Stimulated activated CD8-positive, alpha-beta memory T cell treated with anti-CD3 and anti-CD28 coated beads, Interleukin-7, amount 100 ng/mL, for 24 hours (primary cell): Measurements from ENCODE around the gene COL10A1.

Source experiments
- DNase-seq: peaks from one replicate; pipeline ENCODE4 v3.0.0-alpha.2; 2020; ENCODE audit warnings: low read depth

The COL10A1 gene

GRCh38 chr6:116126032-116126431 lies at the start of gene COL10A1:
Gene COL10A1, minus strand, starts transcription at chr6:116126132. Its CDS starts 640 bp downstream, at chr6:116125492.
- no peak for DNase-seq

DNA sequence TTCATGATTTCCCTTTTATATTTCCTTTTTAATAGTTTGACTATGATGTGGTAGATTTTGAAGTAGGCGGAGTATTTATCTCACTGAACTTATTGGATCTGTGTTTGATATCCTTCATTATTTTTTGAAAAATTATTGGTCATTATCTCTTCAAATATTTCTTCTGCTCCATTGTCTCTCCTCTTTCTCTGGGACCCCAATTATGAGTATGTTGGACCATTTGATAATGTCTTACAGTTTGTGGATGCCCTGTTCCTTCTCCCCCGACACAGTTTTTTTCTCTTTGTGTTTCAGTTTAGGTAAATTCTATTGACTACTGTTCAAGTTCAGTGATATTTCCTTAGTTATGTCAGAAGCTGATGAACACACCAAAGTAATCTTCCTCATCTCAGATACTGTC lies 49.4 kb upstream of the COL10A1 start:
- DNase-seq, result no peak

DNA sequence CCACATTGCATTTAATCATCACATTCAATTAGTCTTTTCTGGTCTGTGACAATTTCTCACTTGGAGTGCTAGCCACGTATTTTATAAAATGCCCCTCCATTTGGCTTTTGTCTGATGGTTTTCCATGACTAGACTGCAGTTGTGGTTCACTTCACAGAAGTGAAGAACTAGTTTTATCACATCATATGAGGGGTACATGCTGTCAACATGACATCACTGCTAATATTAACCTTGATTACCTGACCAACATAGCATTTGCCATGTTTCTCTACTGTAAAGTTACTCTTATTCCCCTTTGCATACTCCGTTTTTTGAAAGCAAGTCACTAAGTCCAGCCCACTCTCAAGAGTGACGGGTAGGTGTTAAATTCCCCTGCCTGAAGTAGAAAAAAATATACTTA lies 48.0 kb upstream of the COL10A1 start:
- DNase-seq, result no peak

GRCh38 chr6:116170358-116171057 lies 44.6 kb upstream of the COL10A1 start:
- no peak for DNase-seq

DNA sequence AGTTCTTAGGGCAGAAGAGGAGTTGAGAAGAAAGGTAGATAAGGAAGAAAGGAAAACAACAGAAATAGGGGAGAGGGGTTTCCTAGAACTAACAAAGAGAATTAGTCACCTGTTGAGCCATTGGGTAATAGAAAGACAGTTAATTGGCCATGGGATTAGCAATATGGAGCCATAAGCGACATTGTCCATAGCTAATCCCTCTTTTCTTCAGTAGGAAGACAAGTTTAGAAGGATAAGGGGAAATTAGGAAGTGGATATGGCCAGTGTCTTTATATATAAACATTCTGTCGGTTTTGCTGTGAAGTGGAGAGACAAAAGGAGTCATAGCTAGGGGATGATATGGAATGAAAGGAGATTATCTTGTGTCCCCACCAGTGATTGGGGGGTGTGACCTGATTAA lies 43.9 kb upstream of the COL10A1 start:
- no peak for DNase-seq

DNA sequence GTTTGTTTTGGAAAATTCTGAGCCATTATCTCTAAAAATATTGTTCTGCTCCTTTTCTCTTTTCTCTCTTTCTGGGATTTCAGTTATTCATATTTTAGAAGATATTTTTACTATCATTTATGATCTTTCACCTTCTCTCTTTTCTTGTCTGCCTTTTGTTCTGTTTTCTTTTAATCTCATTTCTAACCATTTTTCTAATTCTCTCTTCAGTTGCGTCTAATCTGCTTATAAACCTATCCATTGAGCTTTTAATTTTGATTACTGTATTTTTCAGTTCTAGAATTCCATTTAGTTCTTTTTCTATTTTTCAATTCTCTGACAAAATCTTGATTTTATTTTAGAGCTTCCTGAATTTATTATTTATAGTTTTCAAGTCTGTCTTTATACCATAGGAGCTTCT lies 42.2 kb upstream of the COL10A1 start:
- no peak for DNase-seq

GRCh38 chr6:116166369-116166768 lies 40.4 kb upstream of the COL10A1 start:
- no peak for DNase-seq

GRCh38 chr6:116165596-116165995 lies 39.7 kb upstream of the COL10A1 start:
- no peak for DNase-seq

DNA sequence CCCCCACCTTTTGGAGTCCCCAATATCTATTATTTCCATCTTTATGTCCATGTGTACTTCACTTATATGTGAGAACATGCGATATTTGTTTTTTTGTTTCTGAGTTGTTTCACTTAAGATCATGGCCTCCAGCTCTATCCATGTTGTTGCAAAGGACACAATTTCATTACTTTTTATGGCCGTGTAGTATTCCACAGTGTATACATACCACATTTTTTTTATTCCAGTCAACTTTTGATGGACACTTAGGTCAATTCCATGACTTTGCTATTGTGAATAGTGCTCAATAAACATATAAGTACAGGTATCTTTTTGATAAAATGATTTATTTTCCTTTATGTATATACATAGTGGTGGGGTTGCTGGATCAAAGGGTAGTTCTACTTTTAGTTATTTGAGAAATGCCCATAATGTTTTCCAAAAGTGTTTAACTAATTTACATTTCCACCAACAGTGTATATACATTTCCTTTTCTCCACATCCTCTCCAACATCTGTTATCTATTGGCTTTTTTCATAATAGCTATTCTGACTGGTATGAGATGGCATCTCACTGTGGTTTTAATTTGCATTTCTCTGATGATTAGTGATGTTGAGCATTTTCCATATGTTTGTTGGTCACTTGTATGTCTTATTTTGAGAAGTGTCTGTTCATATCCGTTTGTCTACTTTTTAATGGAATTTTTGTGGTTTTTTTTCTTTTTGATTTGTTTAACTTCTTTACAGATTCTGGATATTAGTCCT lies 34.0 kb upstream of the COL10A1 start:
- DNase-seq, result no peak

- DNase-seq, result no peak
These were observed 32.7 kb upstream of the COL10A1 start for GRCh38 chr6:116158641-116159040.

DNA sequence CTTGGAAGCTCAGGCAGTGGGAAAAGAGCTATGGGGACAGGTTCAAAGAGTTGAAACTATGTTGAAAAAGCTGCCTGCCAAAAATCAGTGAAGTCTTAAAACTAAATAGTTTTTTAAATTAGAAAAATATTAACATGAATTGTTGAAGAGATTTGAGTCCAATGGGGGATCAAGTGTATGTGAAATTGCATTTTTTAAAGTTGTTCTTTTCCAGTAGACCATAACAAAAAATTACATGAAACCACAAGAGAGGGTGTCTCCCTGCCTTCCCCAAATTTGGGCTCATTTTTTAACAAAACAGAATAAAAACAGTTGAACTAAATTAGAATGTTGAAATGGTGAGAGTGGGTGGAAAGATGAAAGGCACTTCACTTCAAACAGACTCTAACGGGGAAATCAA lies 31.5 kb upstream of the COL10A1 start:
- DNase-seq, result no peak

GRCh38 chr6:116156405-116157326 lies 30.7 kb upstream of the COL10A1 start:
- no peak for DNase-seq

GRCh38 chr6:116154887-116155286 lies 29.0 kb upstream of the COL10A1 start:
- DNase-seq, result no peak

DNA sequence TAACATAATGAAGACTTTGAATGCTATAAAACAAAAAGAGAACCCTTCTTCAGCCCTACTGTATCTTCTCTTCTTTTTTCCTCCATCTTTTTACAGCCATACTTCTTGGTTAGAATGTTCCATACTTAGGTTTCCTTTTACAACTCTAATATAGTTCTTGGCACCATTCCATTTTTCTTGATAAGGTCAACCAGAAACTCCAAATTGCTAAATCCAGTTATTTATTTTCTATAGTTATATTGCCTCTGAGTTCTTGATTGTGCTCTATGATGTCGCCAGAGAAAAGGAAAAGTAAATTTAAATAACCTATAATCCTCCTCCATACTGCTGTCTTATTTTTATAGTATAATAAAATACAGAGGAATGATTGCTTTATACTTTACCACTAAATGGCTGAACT lies 26.7 kb upstream of the COL10A1 start:
- DNase-seq, result no peak

GRCh38 chr6:116145803-116146675 lies 20.1 kb upstream of the COL10A1 start:
- no peak for DNase-seq

GRCh38 chr6:116144605-116145004 lies 18.7 kb upstream of the COL10A1 start:
- no peak for DNase-seq

GRCh38 chr6:116139917-116140316 lies 14.0 kb upstream of the COL10A1 start:
- no peak for DNase-seq

DNA sequence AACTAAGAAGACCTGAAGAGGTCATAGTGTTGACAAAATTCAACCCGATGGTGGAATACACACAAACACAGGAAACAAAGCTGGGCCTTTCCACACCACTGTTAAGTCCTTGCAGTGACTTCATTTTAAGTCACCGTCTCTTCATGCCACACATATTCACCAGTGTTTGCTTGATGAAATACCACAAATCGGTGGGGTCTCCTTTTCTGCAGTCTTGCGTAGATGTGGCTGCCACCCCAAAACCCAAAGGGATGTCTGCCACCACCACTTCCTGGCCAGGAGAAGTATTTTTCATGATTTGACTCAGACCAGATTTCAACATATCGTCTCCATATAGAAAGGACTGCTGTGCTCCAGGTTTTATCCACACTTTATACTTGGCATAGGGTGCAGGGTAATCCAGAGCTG lies 11.0 kb upstream of the COL10A1 start:
- no peak for DNase-seq

DNA sequence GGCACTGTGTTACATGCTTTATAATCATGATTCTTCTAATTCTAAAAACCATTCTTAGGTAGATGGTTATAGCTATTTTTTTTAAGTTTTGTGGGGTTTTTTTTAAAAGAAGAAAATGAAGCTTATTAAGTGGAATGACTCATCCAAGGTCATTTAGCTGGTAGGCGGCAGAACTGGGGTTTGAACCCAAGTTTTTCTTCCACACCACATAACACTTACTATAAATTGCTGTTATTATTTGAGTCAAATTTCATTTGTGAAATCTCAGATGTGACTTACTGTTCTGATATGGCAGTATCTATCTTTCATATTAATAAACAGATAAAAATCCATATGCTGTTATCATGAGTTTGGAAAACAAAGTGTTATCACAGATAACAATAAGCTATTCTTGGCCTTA lies 10.4 kb upstream of the COL10A1 start:
- DNase-seq, result no peak

GRCh38 chr6:116133453-116133852 lies 7.5 kb upstream of the COL10A1 start:
- DNase-seq, result no peak

DNA sequence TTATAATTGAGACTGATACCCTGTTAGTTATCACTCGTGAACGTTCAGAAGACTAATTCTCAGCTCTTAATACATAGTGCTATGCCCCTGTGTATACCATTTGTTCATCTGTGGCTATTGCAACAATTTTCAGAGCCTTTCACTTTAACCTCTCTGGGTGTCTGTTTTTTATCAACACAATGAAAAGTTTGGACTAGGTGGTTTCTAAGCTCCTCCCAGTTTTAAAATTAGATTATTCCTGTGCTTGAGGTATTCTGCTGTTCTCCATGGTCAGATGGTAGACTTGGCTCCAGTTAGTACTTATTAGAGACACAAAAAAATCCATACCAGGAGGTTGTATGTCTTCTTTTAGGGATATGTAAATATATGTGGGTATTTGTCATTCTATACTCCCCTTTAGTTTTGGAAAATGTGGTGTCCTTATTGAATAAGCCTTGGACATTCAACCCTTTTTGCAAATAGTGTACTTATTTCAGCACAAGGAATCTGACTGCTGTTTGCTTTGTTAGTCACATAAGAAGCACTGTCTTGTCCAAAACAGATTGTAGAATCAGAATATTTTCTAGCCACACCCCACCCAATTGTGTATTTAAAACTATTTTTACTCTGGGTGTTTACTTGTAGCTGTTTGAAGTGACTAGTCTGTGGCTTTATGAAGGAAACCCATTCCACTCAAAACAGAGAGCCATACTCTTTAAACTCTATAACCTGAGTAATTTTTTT lies 2.0 kb upstream of the COL10A1 start:
- no peak for DNase-seq
